ENCODE results near the gene ARHGAP19. TPM values are rescaled to one million over a fixed set of nuclear protein-coding genes. Genes with fewer than 3 reads are reported as not detected.

Gene ARHGAP19
- polyA plus RNA-seq, 1 of the 3 experiments (the other 2 are of a cell fraction): 3.8 TPM

GRCh38 chr10:97175586-97175985, 116.9 kb downstream of the ARHGAP19 start (continued):
- TF ChIP-seq, protein P1, sequence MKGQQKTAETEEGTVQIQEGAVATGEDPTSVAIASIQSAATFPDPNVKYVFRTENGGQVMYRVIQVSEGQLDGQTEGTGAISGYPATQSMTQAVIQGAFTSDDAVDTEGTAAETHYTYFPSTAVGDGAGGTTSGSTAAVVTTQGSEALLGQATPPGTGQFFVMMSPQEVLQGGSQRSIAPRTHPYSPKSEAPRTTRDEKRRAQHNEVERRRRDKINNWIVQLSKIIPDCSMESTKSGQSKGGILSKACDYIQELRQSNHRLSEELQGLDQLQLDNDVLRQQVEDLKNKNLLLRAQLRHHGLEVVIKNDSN (IDR thresholded peaks at IDR 0.05; ENCODE audit: borderline replicate concordance, low read depth): no peak

- ChIA-PET CTCF (interaction anchor here (1.2 to 13.3 kb wide), 4 partner anchors 8 to 29 kb away, joined by 3 to 156 read pairs (median 4); no protein-coding TSS in a partner anchor), POLR2A (no interaction called here)
- no peak overlapping the region for H3K9ac ChIP-seq
- H3K79me2 ChIP-seq (ENCODE audit: insufficient read depth): no peaks in the 10 kb centered on the region
- no peak overlapping the region for H2AFZ ChIP-seq (ENCODE audit: low read depth)
- H3K27ac ChIP-seq (ENCODE audit: low read depth in 2 of 2, low read length in 1 of 2): no peak overlapping the region
- no peaks in the 10 kb centered on the region for H3K9me2 ChIP-seq
- no peaks in the 10 kb centered on the region for H3F3A ChIP-seq (replicated peaks; ENCODE audit: insufficient read depth)
- no peak overlapping the region for H3K4me3 ChIP-seq (ENCODE audit: low read depth in 2 of 2, low read length in 1 of 2)
- no peaks in the 10 kb centered on the region for H4K20me1 ChIP-seq (ENCODE audit: insufficient read depth)
- no peaks in the 10 kb centered on the region for H3K9me3 ChIP-seq
- no peak for DNase-seq
- no peaks in the 10 kb centered on the region for H3K36me3 ChIP-seq (replicated peaks in 1 of 2; ENCODE audit: control insufficient read depth in 1 of 2, insufficient read depth in 2 of 2, low read length in 1 of 2)
- peaks cover 0 to 33% of the 10 kb centered on the region in 2 experiments; a peak in 2 of 4 replicates for H3K4me1 ChIP-seq (ENCODE audit: control insufficient read depth in 1 of 2, insufficient read depth in 2 of 2, low read depth in 1 of 2, low read length in 1 of 2)
- peaks cover 25% of the 10 kb centered on the region; the same call in 1 of the 2 replicates for H3K27me3 ChIP-seq (ENCODE audit: insufficient read depth)
- TF ChIP-seq PBX3 (IDR thresholded peaks at IDR 0.05) (no peak), POLR2AphosphoS5 (IDR thresholded peaks at IDR 0.05; ENCODE audit: low read depth, low read length) (no peak), MEF2A (IDR thresholded peaks at IDR 0.05; ENCODE audit: borderline replicate concordance, low read depth) (no peak)
- no peak overlapping the region for H3K4me2 ChIP-seq
Measured at GRCh38 chr10:97174941-97175340, 117.5 kb downstream of the ARHGAP19 start.

DNA sequence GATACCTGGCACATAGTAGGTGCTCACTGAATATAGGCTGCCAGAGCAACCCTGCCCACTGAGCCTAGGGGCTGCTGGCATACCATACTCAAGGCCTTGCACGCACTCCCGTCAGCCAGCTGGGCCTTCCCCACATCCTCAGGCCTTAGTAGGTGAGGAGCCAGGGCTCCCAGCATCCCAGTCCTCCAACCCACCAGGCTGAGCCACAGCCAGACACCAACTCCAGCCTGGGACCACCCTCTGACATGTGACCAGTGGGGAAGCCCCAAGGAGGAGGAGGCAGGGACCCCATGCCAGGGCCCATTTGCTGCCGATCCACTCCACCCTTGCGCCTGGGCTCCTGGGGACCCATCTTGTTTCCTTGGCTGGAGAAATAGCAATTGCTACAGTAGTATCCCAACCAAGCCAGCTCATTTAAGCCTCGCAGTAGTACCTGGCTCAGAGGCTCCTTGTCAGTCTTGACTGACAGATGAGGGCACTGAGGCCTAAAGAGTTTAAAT, 118.1 kb downstream of the ARHGAP19 start:
- WGBS (ENCODE audit: low lambda C conversion rate): 83% methylated on average over 3 of the region's 5 CpGs
- Histone ChIP-seq H4K20me1 (ENCODE audit: insufficient read depth) (no peaks in the 10 kb centered on the region), H3K27ac (ENCODE audit: low read depth in 2 of 2, low read length in 1 of 2) (no peak overlapping the region), H3K9me2 (no peaks in the 10 kb centered on the region), H3K9ac (no peak overlapping the region), H3K27me3 (ENCODE audit: insufficient read depth) (peaks cover 19% of the 10 kb centered on the region; the same call in 1 of the 2 replicates), H2AFZ (ENCODE audit: low read depth) (no peak overlapping the region), H3K4me2 (no peak overlapping the region), H3K4me1 (ENCODE audit: control insufficient read depth in 1 of 2, insufficient read depth in 2 of 2, low read depth in 1 of 2, low read length in 1 of 2) (peaks cover 0 to 27% of the 10 kb centered on the region in 2 experiments; a peak in 2 of 4 replicates), H3K9me3 (no peaks in the 10 kb centered on the region), H3K79me2 (ENCODE audit: insufficient read depth) (no peaks in the 10 kb centered on the region), H3F3A (replicated peaks; ENCODE audit: insufficient read depth) (no peaks in the 10 kb centered on the region), H3K36me3 (replicated peaks in 1 of 2; ENCODE audit: control insufficient read depth in 1 of 2, insufficient read depth in 2 of 2, low read length in 1 of 2) (no peaks in the 10 kb centered on the region), H3K4me3 (ENCODE audit: low read depth in 2 of 2, low read length in 1 of 2) (no peak overlapping the region)
- ChIA-PET CTCF (interaction anchor here (1.2 to 2.6 kb wide), 6 partner anchors 9 to 102 kb away, joined by 3 to 13 read pairs (median 4); no protein-coding TSS in a partner anchor), POLR2A (no interaction called here)
- DNase-seq: no peak
- TF ChIP-seq RAD21 (IDR thresholded peaks at IDR 0.05; ENCODE audit: low read length): no peak
- TF ChIP-seq PBX3 (IDR thresholded peaks at IDR 0.05): no peak
- no peak for TF ChIP-seq FOSL2 (IDR thresholded peaks at IDR 0.05; ENCODE audit: borderline replicate concordance, low read depth)
- no peak for TF ChIP-seq FOXJ3 (CRISPR knock-in tag; IDR thresholded peaks at IDR 0.05)
- TF ChIP-seq, protein P2, sequence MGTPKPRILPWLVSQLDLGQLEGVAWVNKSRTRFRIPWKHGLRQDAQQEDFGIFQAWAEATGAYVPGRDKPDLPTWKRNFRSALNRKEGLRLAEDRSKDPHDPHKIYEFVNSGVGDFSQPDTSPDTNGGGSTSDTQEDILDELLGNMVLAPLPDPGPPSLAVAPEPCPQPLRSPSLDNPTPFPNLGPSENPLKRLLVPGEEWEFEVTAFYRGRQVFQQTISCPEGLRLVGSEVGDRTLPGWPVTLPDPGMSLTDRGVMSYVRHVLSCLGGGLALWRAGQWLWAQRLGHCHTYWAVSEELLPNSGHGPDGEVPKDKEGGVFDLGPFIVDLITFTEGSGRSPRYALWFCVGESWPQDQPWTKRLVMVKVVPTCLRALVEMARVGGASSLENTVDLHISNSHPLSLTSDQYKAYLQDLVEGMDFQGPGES (IDR thresholded peaks at IDR 0.05; ENCODE audit: low read depth, low read length): no peak
- TF ChIP-seq RFX5 (IDR thresholded peaks at IDR 0.05; ENCODE audit: low read length): no peak
- no peak for TF ChIP-seq RCOR1 (IDR thresholded peaks at IDR 0.05; ENCODE audit: low read length)
- TF ChIP-seq ELF1 (IDR thresholded peaks at IDR 0.05): no peak
- no peak for TF ChIP-seq SIN3A (IDR thresholded peaks at IDR 0.05; ENCODE audit: borderline replicate concordance, low read depth, low read length)
- no peak for TF ChIP-seq MEF2A (IDR thresholded peaks at IDR 0.05; ENCODE audit: borderline replicate concordance, low read depth)
- TF ChIP-seq GABPA (IDR thresholded peaks at IDR 0.05; ENCODE audit: low read depth): no peak
- no peak for TF ChIP-seq MXI1 (IDR thresholded peaks at IDR 0.05; ENCODE audit: low read depth, low read length)
- no peak for TF ChIP-seq FOXM1 (IDR thresholded peaks at IDR 0.05; ENCODE audit: low read depth)
- TF ChIP-seq ZBTB33 (IDR thresholded peaks at IDR 0.05; ENCODE audit: borderline replicate concordance, low read depth): no peak
